Measurements from ENCODE around the gene RPL22. TPM values are rescaled to one million over a fixed set of nuclear protein-coding genes. Genes with fewer than 3 reads are reported as not detected.

RPL22 gene
- total RNA-seq, 1 experiment from 2014 or later, result 309 TPM

DNA sequence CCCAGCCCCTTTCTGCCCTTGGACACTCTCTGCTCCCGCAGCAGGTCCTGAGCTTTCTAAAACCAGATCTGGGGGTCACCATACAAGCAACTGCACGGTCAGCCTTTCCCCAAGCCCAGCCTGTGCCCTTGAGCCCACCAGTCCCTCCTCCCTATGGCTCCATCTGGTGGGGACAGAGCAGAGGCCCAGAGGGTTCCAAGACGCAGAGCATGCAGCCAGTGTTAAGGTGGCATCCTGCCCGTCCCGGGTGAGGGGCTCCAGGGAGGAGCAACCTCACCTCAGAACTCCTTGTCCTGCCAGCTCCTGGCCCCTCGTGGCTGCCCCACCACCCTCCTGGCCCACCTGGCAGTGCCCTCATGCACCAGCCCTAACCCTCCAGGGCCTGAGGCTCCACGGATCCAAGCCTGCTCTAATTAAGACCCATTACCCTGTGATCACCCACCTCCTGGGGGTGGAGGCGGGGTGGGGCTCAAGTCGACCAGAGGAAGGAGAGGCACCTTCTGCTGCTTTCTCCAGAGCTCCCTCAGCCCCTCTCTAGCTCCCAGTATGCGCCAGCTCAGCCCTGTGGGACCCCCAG is 27.8 kb downstream of the RPL22 start:
- BruUV-seq (replicated peaks), result no TSS peak
- POLR2A ChIA-PET, result interaction anchor here (0.6 kb wide), 1 partner anchor 57 kb away, joined by 3 read pairs; no protein-coding TSS in a partner anchor
- intact Hi-C loops (cut with micrococcal nuclease; ENCODE audit: unreplicated experiment) (no loop called here), in situ Hi-C loops (cut with HindIII; ENCODE audit: low pct_unique_long_range_greater_than_20kb, low sequenced_read_pairs) (no loop called here)
- Histone ChIP-seq H3K27ac (ENCODE audit: low read length) (peak overlapping the region; percentile 76), H3K36me3 (ENCODE audit: control insufficient read depth, insufficient read depth, low read length) (no peaks in the 10 kb centered on the region), H3K27me3 (ENCODE audit: control insufficient read depth, insufficient read depth, low read length) (no peaks in the 10 kb centered on the region), H3K4me1 (ENCODE audit: control insufficient read depth, insufficient read depth, low read length) (peaks cover 37% of the 10 kb centered on the region), H3K9me3 (ENCODE audit: control insufficient read depth, insufficient read depth, low read depth, low read length) (no peaks in the 10 kb centered on the region), H3K4me3 (ENCODE audit: low read depth in 2 of 2, low read length in 2 of 2) (no peak overlapping the region)
- no peak for DNase-seq (ENCODE audit: low read depth, low spot score)
- TF ChIP-seq CTCF (IDR thresholded peaks at IDR 0.05), result peak; percentile 60
- no peak for TF ChIP-seq REST (IDR thresholded peaks at IDR 0.05; ENCODE audit: insufficient read depth in 1 of 2, low read depth in 2 of 2, low read length in 1 of 2)
- no peak for TF ChIP-seq TCF7L2 (IDR thresholded peaks at IDR 0.05; ENCODE audit: low read depth, low read length)
- no peak for TF ChIP-seq POLR2AphosphoS5 (IDR thresholded peaks at IDR 0.05; ENCODE audit: low read depth, low read length)
- CTCF ChIA-PET, result no interaction called here
- peak; percentile 78 for ATAC-seq

- CTCF ChIA-PET, result no interaction called here
- Histone ChIP-seq H3K9me3 (ENCODE audit: control insufficient read depth, insufficient read depth, low read depth, low read length) (no peaks in the 10 kb centered on the region), H3K4me1 (ENCODE audit: control insufficient read depth, insufficient read depth, low read length) (peaks cover 37% of the 10 kb centered on the region), H3K36me3 (ENCODE audit: control insufficient read depth, insufficient read depth, low read length) (no peaks in the 10 kb centered on the region), H3K27ac (ENCODE audit: low read length) (peak overlapping the region; percentile 76), H3K27me3 (ENCODE audit: control insufficient read depth, insufficient read depth, low read length) (no peaks in the 10 kb centered on the region), H3K4me3 (ENCODE audit: low read depth in 2 of 2, low read length in 2 of 2) (no peak overlapping the region)
- no peak for TF ChIP-seq REST (IDR thresholded peaks at IDR 0.05; ENCODE audit: insufficient read depth in 1 of 2, low read depth in 2 of 2, low read length in 1 of 2)
- no peak; the same call in 1 of the 2 replicates for TF ChIP-seq POLR2AphosphoS5 (IDR thresholded peaks at IDR 0.05; ENCODE audit: low read depth, low read length)
- no peak for TF ChIP-seq CTCF (IDR thresholded peaks at IDR 0.05)
- TF ChIP-seq TCF7L2 (IDR thresholded peaks at IDR 0.05; ENCODE audit: low read depth, low read length), result no peak
- TF ChIP-seq SIN3A (IDR thresholded peaks at IDR 0.05; ENCODE audit: borderline replicate concordance, insufficient read depth, low read depth, low read length), result no peak
- intact Hi-C loops (cut with micrococcal nuclease; ENCODE audit: unreplicated experiment) (no loop called here), in situ Hi-C loops (cut with HindIII; ENCODE audit: low pct_unique_long_range_greater_than_20kb, low sequenced_read_pairs) (no loop called here)
- ATAC-seq (no peak), DNase-seq (ENCODE audit: low read depth, low spot score) (no peak)
- BruUV-seq (replicated peaks), result no TSS peak
- POLR2A ChIA-PET, result no interaction called here
These were observed 28.6 kb downstream of the RPL22 start for GRCh38 chr1:6170742-6171201.

Measured in Panc1 (cell line).